Kidney tubule cell (primary cell): Measurements from ENCODE around the gene MOCS3.
"Not testable (repeated sequence)": the region's sequence is repeated elsewhere in the genome, so short reads cannot be mapped to it uniquely, and the experiment has no call there.

ENCODE experiments used
- DNase-seq: peaks from one replicate; pipeline ENCODE4 v3.0.0-alpha.2; 2018; ENCODE audit warnings: low spot score

MOCS3 gene

GRCh38 chr20:50932016-50932485, 26.6 kb upstream of the MOCS3 start:
- no peak for DNase-seq

- no peak for DNase-seq
These were observed 25.8 kb upstream of the MOCS3 start for GRCh38 chr20:50932691-50933280.

DNA sequence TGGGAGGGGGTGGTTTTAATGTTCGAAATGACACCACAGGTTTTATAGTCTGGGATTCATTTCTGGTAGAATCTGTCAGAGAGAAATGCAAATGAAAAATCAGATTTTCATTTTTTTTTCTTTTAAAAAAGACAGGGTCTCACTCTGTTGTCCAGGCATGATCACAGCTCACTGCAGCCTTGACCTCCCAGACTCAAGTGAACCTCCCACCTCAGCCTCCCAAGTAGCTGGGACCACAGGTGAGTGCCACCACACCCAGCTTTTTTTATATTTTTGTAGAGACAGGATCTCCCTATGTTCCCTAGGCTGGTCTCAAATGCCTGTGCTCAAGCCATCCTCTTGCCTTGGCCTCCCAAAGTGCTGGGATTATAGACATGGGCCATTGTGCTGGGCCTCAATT, 25.0 kb upstream of the MOCS3 start:
- no peak for DNase-seq

GRCh38 chr20:50943069-50943468, 15.5 kb upstream of the MOCS3 start:
- DNase-seq: no peak

GRCh38 chr20:50948132-50948785, 10.4 kb upstream of the MOCS3 start:
- DNase-seq: no peak

DNA sequence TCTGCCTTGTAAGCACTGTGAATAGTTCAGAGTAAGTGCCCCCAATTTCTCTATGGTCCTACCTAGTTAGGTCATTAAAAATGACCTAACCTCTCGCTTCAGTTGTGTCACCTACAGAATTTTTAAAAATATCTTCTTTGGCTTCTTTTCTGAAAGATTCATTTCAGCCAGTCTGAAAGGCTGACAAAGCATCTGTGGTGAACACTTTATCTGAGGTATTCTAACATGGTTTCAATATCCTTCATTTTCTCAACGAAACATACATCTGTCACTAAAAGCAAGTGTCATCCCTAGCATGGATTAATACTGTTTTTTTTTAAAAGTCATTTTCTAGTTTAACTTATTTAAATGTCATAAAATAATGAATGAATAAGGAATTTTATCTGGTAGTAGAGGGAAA, 5.4 kb upstream of the MOCS3 start:
- DNase-seq: no peak

GRCh38 chr20:50953821-50954220, 4.8 kb upstream of the MOCS3 start:
- peak; percentile 58 for DNase-seq

DNA sequence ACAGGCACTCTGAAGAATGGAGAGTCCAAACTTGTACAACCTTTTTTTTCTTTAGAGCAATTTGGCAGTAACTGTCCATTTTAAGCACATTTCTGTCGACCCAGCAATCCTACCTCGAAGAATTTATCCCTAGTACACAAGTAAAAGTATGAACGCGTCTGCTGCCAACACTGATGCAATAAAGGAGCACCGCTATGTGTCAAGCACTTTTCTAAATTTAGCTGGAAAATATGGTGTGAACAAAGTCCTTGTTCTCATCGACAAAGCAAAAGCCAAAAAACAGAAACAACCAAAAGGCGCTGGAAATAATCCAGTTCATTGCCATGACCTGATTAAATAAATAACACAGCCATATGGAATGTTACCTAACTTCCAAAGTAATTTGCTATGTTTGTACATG, 1.3 kb upstream of the MOCS3 start:
- no peak for DNase-seq

DNA sequence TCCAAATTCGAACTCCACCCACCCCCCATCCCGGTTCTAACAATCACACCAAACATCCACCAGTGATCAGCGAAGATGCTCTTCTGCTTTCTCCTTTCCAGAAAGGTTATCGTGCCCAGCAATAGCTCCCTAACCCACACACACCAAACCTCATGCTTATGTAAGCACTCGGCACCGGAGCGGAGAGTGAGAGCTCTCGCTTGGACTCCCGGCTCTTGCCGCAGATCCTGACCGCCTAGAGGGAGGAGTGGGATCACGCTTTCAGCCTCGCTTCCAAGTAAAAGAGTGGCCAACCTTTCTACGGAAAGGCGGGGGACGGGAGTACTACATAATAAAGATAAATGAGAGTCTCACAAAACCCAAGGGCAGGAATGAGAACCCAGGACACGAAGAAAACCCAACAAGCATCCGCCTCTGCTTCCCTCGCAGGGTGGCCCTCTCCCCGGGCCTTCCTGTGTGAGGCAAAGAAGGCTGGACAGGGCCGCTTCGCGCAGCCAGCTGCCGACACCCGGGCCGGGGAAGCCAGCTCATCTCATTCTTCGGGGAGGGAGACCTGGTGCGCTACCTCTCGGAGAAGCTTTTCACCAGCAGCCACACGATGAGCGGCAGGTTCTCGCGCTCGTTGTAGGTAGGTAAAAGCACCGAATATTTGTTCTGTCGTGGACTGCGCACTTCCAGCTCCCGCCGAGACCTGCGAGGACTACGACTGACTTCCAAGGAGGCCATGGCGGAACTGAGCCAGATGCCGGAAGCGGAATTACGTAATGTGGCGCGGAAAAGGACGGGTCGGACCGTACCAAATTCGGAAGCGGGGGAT, 612 bp upstream of the MOCS3 start, which contains the start of gene DPM1:
DPM1 (minus strand) TSS at position 735 of the 817 bp plus-strand sequence; CDS start at position 726, 9 bp downstream.
- DNase-seq: peak; percentile 90

GRCh38 chr20:50959543-50960126, 1.0 kb downstream of the MOCS3 start:
- DNase-seq: no peak

DNA sequence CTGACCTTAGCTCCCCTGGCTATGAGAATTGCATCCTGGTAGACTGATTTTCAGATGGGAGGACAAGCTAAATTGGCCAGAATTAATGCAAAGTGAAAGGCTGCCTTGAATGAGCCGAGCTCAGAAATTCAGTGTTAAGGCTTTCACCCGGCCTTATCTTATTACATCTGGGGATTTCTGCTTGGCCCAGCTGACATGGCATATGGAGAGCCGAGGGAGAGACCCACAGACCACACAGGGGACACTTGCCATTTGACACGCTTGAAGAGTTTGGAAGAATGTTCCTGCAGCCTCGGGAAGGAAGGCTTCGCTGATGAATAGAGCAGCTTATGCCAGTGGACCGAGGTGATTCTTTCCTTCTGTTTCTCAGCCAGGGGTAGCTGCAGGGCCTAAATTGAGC, 9.0 kb downstream of the MOCS3 start:
- DNase-seq: peak; percentile 83

GRCh38 chr20:50968289-50968688, 9.7 kb downstream of the MOCS3 start:
- no peak for DNase-seq

GRCh38 chr20:50969435-50969834, 10.8 kb downstream of the MOCS3 start:
- DNase-seq: no peak

GRCh38 chr20:50969912-50970311, 11.3 kb downstream of the MOCS3 start:
- DNase-seq: no peak

GRCh38 chr20:50975701-50976330, 17.2 kb downstream of the MOCS3 start:
- DNase-seq: no peak

- DNase-seq: no peak
These were observed 18.7 kb downstream of the MOCS3 start for GRCh38 chr20:50977066-50978021.

DNA sequence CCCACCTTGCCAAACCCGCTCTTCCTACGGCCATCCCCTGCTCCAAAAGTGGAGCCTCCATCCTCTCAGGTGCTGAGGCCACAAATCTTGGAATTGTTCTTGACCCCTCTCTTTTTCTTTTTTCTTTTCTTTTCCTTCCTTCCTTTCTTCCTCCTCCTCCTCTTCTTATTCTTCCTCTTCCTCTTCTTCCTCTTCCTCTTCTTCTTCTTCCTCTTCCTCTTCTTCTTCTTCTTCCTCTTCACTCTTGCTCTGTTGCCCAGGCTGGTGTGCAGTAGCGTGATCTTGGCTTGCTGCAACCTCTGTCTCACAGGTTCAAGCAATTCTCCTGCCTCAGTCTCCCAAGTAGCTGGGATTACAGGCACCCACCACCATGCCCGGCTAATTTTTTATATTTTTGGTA, 19.9 kb downstream of the MOCS3 start:
- not testable (repeated sequence) for DNase-seq

- peak; percentile 99 for DNase-seq
These were observed 21.6 kb downstream of the MOCS3 start for GRCh38 chr20:50980071-50980681.

DNA sequence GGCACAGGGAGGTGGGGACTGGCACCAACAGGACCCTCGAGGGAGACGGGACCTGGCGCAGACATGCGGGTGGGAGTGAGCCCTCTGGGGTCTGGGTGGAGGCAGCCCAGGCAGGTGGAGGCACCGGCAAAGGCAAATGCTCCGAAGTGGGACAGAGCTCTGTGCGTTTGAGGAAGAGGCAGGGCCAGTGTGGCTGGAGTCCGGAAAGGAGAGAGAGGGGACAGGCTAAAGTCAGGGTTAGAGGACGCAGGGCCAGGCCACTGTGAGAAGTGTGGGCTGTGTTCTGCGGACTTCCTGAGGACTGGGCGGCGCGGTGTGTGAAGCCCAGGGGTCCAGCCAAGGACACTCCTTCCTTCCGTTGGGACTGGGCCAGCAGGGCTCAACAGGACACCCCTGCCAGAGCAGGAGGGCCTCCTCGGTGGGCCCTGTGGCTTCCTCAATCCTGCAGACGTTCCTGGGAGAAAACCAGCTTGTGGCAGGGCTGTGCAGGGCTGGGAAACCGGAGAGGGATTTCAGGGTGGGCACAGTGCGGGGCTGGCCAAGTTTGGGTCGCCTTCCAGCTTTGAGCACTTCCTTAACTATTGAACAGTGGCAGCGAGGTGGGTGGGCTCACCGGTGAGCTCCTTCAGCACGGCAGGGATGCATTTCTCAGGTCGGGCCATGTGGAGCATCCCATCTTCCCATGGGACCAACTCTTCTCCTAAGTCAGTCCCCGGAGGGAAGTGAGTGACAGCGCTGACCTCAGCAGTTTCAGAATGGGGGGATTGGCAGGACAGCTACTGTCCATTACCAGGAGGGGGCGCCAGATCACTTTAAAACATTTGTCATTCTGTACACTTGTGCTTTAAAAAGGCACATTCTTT, 22.5 kb downstream of the MOCS3 start:
- peak; percentile 62 for DNase-seq

DNA sequence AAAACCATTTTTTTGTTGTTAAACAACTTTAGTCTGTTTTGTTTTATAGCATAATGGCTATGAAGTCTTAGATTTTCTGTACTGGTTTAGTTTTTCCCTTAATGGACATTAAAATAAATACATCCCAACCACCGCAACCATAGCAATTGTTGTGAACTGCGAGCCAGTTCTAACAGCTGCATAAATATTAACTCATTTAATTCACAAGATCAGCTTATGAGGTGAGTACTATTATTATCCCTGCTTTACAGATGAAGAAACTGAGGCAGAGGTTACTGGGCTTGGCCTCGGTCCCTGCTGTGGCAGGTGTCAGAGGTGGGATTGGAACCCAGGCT, 23.1 kb downstream of the MOCS3 start:
- DNase-seq: no peak
